ENCODE data around the gene JSRP1. TPM values are rescaled to one million over a fixed set of nuclear protein-coding genes. Genes with fewer than 3 reads are reported as not detected.
A peak's percentile ranks its signal among the peaks of the same experiment; 100 is the strongest.

Gene JSRP1
- total RNA-seq, 1 donor, result 0.72 TPM

DNA sequence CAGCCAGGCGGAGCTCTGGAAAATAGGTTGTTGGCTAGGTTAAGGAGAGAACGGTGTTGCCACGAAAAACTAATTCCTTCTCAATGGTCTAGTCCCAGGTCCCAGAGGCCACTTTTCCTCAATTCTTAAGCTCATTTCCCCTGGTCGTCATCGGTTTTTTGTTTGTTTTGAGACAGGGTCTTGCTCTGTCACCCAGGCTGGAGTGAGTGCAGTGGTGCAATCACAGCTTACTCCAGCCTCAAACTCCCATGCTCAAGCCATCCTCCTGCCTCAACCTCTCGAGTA is 18.4 kb downstream of the JSRP1 start:
- DNase-seq (ENCODE audit: insufficient read length, low spot score, missing footprints), result no peak
- Histone ChIP-seq H4K20me1 (ENCODE audit: insufficient read depth, low read length) (peaks cover 55% of the 10 kb centered on the region), H3K4me2 (ENCODE audit: insufficient read depth, low read length) (peak overlapping the region; percentile 98), H3K36me3 (ENCODE audit: insufficient read depth, low read length) (peaks cover 26% of the 10 kb centered on the region), H3K27ac (ENCODE audit: low read depth, low read length) (no peak overlapping the region), H3K9me3 (ENCODE audit: low read depth, low read length) (no peaks in the 10 kb centered on the region), H3K4me1 (ENCODE audit: insufficient read depth, low read length) (peaks cover 45% of the 10 kb centered on the region), H2AFZ (ENCODE audit: low read length) (no peak overlapping the region), H3K4me3 (ENCODE audit: insufficient read depth, low read length) (peak overlapping the region; percentile 89), H3K79me2 (ENCODE audit: insufficient read depth, low read length) (peaks cover 94% of the 10 kb centered on the region), H3K27me3 (ENCODE audit: insufficient read depth, low read length) (no peaks in the 10 kb centered on the region)
- TF ChIP-seq, protein P1, sequence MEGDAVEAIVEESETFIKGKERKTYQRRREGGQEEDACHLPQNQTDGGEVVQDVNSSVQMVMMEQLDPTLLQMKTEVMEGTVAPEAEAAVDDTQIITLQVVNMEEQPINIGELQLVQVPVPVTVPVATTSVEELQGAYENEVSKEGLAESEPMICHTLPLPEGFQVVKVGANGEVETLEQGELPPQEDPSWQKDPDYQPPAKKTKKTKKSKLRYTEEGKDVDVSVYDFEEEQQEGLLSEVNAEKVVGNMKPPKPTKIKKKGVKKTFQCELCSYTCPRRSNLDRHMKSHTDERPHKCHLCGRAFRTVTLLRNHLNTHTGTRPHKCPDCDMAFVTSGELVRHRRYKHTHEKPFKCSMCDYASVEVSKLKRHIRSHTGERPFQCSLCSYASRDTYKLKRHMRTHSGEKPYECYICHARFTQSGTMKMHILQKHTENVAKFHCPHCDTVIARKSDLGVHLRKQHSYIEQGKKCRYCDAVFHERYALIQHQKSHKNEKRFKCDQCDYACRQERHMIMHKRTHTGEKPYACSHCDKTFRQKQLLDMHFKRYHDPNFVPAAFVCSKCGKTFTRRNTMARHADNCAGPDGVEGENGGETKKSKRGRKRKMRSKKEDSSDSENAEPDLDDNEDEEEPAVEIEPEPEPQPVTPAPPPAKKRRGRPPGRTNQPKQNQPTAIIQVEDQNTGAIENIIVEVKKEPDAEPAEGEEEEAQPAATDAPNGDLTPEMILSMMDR (IDR thresholded peaks at IDR 0.05; ENCODE audit: extremely low read depth, low read depth, low read length), result no peak

DNA sequence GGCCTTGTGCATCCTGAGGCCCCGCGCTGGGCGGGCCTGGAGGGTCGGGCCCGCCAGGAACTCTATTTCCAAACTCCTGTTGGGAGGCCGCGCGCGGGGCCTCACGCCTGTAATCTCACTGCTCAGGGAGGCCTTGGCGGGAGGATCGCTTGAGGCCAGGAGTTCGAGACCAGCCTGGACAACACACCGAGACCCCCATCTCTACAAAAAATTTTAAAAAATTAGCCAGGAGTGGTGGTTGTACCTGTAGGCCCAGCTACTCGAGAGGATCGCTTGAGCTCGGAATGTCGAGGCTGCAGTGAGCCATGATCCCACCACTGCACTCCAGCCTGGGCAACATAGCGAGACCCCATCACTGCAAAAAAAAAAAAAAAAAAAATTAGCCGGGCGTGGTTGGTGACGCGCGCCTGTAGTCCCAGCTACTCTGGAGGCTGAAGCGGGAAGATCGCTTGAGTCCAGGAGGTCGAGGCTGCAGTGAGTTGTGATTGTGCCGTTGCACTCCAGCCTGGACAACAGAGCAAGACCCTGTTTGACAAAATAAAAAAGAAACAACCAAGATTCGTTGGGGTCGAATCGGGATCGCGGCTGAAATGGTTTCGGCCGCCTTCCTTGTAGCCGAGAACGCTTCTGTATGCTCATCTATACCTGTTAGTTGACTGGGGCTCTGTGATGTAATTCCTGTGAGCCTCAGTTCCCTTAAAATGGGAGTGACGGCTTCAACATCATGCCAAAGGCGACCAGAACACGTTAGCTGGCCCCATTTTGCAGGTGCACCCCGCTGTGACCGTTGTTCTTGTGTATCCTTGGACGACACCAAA is 19.0 kb downstream of the JSRP1 start:
- H3K4me1 ChIP-seq (ENCODE audit: insufficient read depth, low read length), result peaks cover 45% of the 10 kb centered on the region
- no peak for DNase-seq (ENCODE audit: insufficient read length, low spot score, missing footprints)
- TF ChIP-seq, protein P1 (IDR thresholded peaks at IDR 0.05; ENCODE audit: extremely low read depth, low read depth, low read length), result no peak
- H2AFZ ChIP-seq (ENCODE audit: low read length), result peak overlapping the region; percentile 78
- no peaks in the 10 kb centered on the region for H3K9me3 ChIP-seq (ENCODE audit: low read depth, low read length)
- H3K79me2 ChIP-seq (ENCODE audit: insufficient read depth, low read length), result peaks cover 94% of the 10 kb centered on the region
- peaks cover 30% of the 10 kb centered on the region for H3K36me3 ChIP-seq (ENCODE audit: insufficient read depth, low read length)
- peaks cover 51% of the 10 kb centered on the region for H4K20me1 ChIP-seq (ENCODE audit: insufficient read depth, low read length)
- H3K27me3 ChIP-seq (ENCODE audit: insufficient read depth, low read length), result no peaks in the 10 kb centered on the region
- peak overlapping the region; percentile 99 for H3K27ac ChIP-seq (ENCODE audit: low read depth, low read length)
- H3K4me3 ChIP-seq (ENCODE audit: insufficient read depth, low read length), result peak overlapping the region; percentile 89
- H3K4me2 ChIP-seq (ENCODE audit: insufficient read depth, low read length), result peak overlapping the region; percentile 98

DNA sequence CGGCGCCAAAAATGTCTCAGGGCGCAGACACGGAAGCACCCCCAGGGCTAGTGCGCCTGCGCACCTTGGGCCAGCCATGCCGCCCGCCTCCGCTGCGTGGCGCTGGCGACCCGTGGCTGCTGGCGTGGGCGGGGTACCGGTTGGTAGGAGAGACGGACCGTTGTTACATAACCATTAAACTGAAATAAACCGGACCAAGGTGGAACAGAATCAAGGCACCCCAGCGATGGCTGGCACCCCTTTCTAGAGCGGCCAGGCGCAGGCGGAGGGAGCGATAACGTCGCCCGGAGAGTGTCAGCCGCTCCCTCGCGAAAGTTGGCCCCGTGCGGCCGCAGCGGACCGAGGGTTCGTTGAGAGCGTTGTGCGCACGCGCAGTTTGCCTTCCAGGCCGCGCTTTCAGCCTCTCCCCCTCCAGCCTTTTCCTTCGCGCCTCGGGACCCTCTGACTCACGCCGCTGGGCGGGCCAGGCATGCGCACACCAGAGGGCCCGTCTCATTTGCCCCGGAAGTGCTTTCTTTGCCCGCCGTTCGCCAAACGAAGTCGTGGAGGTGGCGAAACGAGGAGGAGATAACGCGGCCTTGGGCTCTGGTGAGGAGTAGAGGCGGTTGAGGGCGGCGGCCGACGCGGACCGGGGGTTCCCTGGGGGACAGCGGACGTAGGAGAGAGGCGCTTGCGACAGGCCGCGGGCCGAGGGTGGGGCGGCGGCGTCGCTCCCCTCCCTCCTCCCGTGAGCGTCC is 19.7 kb downstream of the JSRP1 start, which contains the start of the genes PLEKHJ1 and SF3A2:
Gene PLEKHJ1, minus strand, starts transcription at position 16 of the 737 bp plus-strand sequence. CDS start 81 bp downstream, outside the sequence.
Gene SF3A2, plus strand, starts transcription at position 511 of the 737 bp plus-strand sequence. CDS start 6,595 bp downstream, outside the sequence.
- peaks cover 94% of the 10 kb centered on the region for H3K79me2 ChIP-seq (ENCODE audit: insufficient read depth, low read length)
- H4K20me1 ChIP-seq (ENCODE audit: insufficient read depth, low read length), result peaks cover 43% of the 10 kb centered on the region
- TF ChIP-seq, protein P1 (IDR thresholded peaks at IDR 0.05; ENCODE audit: extremely low read depth, low read depth, low read length), result peak; percentile 90
- H3K4me1 ChIP-seq (ENCODE audit: insufficient read depth, low read length), result peaks cover 45% of the 10 kb centered on the region
- peak within 1 kb of the TSS; percentile 95 for H2AFZ ChIP-seq (ENCODE audit: low read length)
- peak within 1 kb of the TSS; percentile 89 for H3K4me3 ChIP-seq (ENCODE audit: insufficient read depth, low read length)
- peak within 1 kb of the TSS; percentile 98 for H3K4me2 ChIP-seq (ENCODE audit: insufficient read depth, low read length)
- H3K27ac ChIP-seq (ENCODE audit: low read depth, low read length), result peak within 1 kb of the TSS; percentile 99
- H3K9me3 ChIP-seq (ENCODE audit: low read depth, low read length), result no peaks in the 10 kb centered on the region
- peaks cover 29% of the 10 kb centered on the region for H3K36me3 ChIP-seq (ENCODE audit: insufficient read depth, low read length)
- H3K27me3 ChIP-seq (ENCODE audit: insufficient read depth, low read length), result no peaks in the 10 kb centered on the region
- DNase-seq (ENCODE audit: insufficient read length, low spot score, missing footprints), result peak; percentile 100

DNA sequence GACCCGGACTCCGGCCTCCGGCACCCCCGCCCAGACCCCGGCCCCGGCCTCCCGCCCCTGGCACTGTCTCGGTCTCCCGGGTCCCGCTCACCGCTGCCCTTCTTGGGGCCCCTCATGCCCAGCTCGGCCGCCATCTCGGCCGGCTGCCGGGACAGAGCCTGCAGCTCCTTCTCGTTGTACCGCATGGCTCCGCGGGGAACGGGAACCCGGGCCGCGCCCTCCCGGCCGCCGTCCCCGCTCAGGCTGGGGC is 20.2 kb downstream of the JSRP1 start:
- Histone ChIP-seq H2AFZ (ENCODE audit: low read length) (no peak overlapping the region), H3K27me3 (ENCODE audit: insufficient read depth, low read length) (no peaks in the 10 kb centered on the region), H3K4me3 (ENCODE audit: insufficient read depth, low read length) (peak overlapping the region; percentile 89), H4K20me1 (ENCODE audit: insufficient read depth, low read length) (peaks cover 38% of the 10 kb centered on the region), H3K79me2 (ENCODE audit: insufficient read depth, low read length) (peaks cover 93% of the 10 kb centered on the region), H3K27ac (ENCODE audit: low read depth, low read length) (peak overlapping the region; percentile 99), H3K4me2 (ENCODE audit: insufficient read depth, low read length) (peak overlapping the region; percentile 98), H3K4me1 (ENCODE audit: insufficient read depth, low read length) (peaks cover 41% of the 10 kb centered on the region), H3K9me3 (ENCODE audit: low read depth, low read length) (no peaks in the 10 kb centered on the region), H3K36me3 (ENCODE audit: insufficient read depth, low read length) (peaks cover 27% of the 10 kb centered on the region)
- no peak for DNase-seq (ENCODE audit: insufficient read length, low spot score, missing footprints)
- TF ChIP-seq, protein P1 (IDR thresholded peaks at IDR 0.05; ENCODE audit: extremely low read depth, low read depth, low read length), result no peak
